Measurements from ENCODE around the gene SFTPB.
A peak's percentile ranks its signal among the peaks of the same experiment; 100 is the strongest.
"Not testable (repeated sequence)": the region's sequence is repeated elsewhere in the genome, so short reads cannot be mapped to it uniquely, and the experiment has no call there.

The SFTPB gene

DNA sequence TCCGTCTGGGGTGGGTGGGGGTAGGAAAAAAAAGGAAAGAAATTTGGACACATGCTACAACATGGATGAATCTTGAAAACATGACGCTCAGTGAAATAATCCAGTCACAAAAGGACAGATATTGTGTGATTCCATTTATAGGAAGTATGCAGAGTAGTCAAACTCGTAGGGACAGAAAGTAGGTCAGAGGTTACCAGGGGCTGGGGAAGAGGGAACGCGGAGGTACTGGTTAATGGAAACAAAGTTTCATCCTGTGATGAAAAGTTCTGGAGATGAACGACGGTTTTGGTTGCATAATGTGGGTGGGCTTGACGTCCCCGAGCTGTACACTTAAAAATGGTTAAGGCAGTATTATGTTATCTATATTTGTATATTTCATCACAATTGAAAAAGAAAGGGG is 4.5 kb upstream of the SFTPB start:
- no peak overlapping the region for H3K18ac ChIP-seq (ENCODE audit: low read length)
- peaks cover 0 to 14% (median 0%) of the 10 kb centered on the region in 3 experiments for H3K27me3 ChIP-seq (ENCODE audit: control insufficient read depth in 3 of 3, insufficient read depth in 3 of 3, low read depth in 1 of 3, low read length in 3 of 3)
- no peaks in the 10 kb centered on the region for H3K4me1 ChIP-seq (ENCODE audit: control insufficient read depth in 2 of 2, insufficient read depth in 1 of 2, low read depth in 1 of 2, low read length in 2 of 2)
- no peak overlapping the region for H2BK12ac ChIP-seq (ENCODE audit: low read length)
- H3K4me3 ChIP-seq (ENCODE audit: low read length in 2 of 2): no peak overlapping the region
- no peak overlapping the region for H2BK15ac ChIP-seq (ENCODE audit: low read length)
- H3K4ac ChIP-seq (ENCODE audit: low read length): no peak overlapping the region
- no peak overlapping the region for H3K23ac ChIP-seq (ENCODE audit: low read depth, low read length, poor library complexity)
- no peak overlapping the region for H3K4me2 ChIP-seq (ENCODE audit: insufficient read depth, low read length, poor library complexity, severe bottlenecking)
- H4K91ac ChIP-seq (ENCODE audit: low read depth, low read length, poor library complexity): no peak overlapping the region
- H2AK5ac ChIP-seq (ENCODE audit: low read depth, low read length): no peak overlapping the region
- H4K8ac ChIP-seq (ENCODE audit: low read depth, low read length): no peak overlapping the region
- no CpG with 5 or more reads among the region's 9 CpGs for WGBS, 2 donors (ENCODE audit: extremely low coverage in 2 of 2, insufficient read length in 2 of 2, insufficient replicate concordance in 1 of 2)
- H2AFZ ChIP-seq (ENCODE audit: low read length): no peak overlapping the region
- no peaks in the 10 kb centered on the region for H3K79me1 ChIP-seq (ENCODE audit: low read depth, low read length)
- no peaks in the 10 kb centered on the region for H3K9me3 ChIP-seq (replicated peaks in 1 of 2; ENCODE audit: control insufficient read depth in 2 of 2, insufficient read depth in 1 of 2, low read depth in 1 of 2, low read length in 2 of 2)
- H2BK120ac ChIP-seq (ENCODE audit: low read depth, low read length): no peak overlapping the region
- H2BK5ac ChIP-seq (ENCODE audit: low read length): no peak overlapping the region
- no peaks in the 10 kb centered on the region for H3K36me3 ChIP-seq (replicated peaks in 1 of 2; ENCODE audit: control insufficient read depth in 2 of 2, insufficient read depth in 2 of 2, low read length in 2 of 2)
- H3K9ac ChIP-seq (ENCODE audit: low read depth, low read length, poor library complexity): no peak overlapping the region
- H3K27ac ChIP-seq (replicated peaks; ENCODE audit: low read length): no peak overlapping the region
- DNase-seq (ENCODE audit: low spot score): no peak
- H3K14ac ChIP-seq (ENCODE audit: low read length): no peak overlapping the region

DNA sequence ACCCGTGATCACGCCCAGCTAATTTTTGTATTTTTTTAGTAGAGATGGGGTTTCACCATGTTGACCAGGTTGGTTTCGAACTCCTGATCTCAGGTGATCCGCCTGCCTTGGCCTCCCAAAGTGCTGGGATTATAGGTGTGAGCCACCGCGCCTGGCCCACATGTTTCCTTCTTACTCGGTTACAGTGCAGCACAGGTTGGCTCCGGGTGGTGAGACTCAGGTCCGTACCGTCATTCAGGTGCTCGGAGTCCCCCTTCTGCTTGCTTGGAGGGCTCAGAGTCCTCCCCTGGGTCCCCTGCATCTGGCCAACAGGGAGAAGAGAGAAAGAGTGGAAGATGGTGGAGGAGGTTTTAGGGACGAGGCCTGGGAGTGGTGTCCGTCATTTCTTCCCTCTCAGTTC is 2.4 kb upstream of the SFTPB start:
- no CpG with 5 or more reads among the region's 13 CpGs for WGBS, 2 donors (ENCODE audit: extremely low coverage in 2 of 2, insufficient read length in 2 of 2, insufficient replicate concordance in 1 of 2)
- not testable (repeated sequence) for H3K9ac ChIP-seq (ENCODE audit: low read depth, low read length, poor library complexity)

DNA sequence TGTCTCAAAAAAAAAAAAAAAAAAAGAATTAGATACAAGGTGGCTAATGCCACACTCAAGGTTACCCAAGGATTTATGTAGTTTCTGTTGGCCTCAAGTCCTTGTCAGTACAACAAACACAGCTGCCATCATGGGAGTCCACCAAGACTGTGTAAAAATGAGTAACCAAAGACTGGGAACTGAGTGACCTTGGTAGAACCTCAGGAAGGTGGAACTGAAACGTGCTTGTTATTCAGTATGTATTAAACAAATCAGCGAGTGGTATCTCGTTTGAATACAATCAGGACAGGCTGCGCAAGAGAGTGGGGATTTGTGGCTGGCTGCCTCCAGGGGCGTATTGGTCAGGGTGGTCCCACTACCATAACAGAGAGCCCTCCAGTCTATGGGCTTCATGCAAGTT is 1.6 kb upstream of the SFTPB start:
- Histone ChIP-seq H2BK15ac (ENCODE audit: low read length) (no peak overlapping the region), H4K91ac (ENCODE audit: low read depth, low read length, poor library complexity) (no peak overlapping the region), H2AFZ (ENCODE audit: low read length) (no peak overlapping the region), H2BK12ac (ENCODE audit: low read length) (no peak overlapping the region), H3K14ac (ENCODE audit: low read length) (no peak overlapping the region), H3K36me3 (replicated peaks in 1 of 2; ENCODE audit: control insufficient read depth in 2 of 2, insufficient read depth in 2 of 2, low read length in 2 of 2) (no peaks in the 10 kb centered on the region), H3K9ac (ENCODE audit: low read depth, low read length, poor library complexity) (no peak overlapping the region), H3K4ac (ENCODE audit: low read length) (no peak overlapping the region), H3K27me3 (ENCODE audit: control insufficient read depth in 3 of 3, insufficient read depth in 3 of 3, low read depth in 1 of 3, low read length in 3 of 3) (peaks cover 0 to 7% (median 0%) of the 10 kb centered on the region in 3 experiments), H2AK5ac (ENCODE audit: low read depth, low read length) (no peak overlapping the region), H2BK120ac (ENCODE audit: low read depth, low read length) (no peak overlapping the region), H3K18ac (ENCODE audit: low read length) (no peak overlapping the region), H3K4me2 (ENCODE audit: insufficient read depth, low read length, poor library complexity, severe bottlenecking) (no peak overlapping the region), H3K27ac (replicated peaks; ENCODE audit: low read length) (no peak overlapping the region), H3K79me1 (ENCODE audit: low read depth, low read length) (no peaks in the 10 kb centered on the region), H4K8ac (ENCODE audit: low read depth, low read length) (no peak overlapping the region), H3K4me1 (ENCODE audit: control insufficient read depth in 2 of 2, insufficient read depth in 1 of 2, low read depth in 1 of 2, low read length in 2 of 2) (no peaks in the 10 kb centered on the region), H2BK5ac (ENCODE audit: low read length) (no peak overlapping the region), H3K23ac (ENCODE audit: low read depth, low read length, poor library complexity) (no peak overlapping the region), H3K9me3 (replicated peaks in 1 of 2; ENCODE audit: control insufficient read depth in 2 of 2, insufficient read depth in 1 of 2, low read depth in 1 of 2, low read length in 2 of 2) (no peaks in the 10 kb centered on the region), H3K4me3 (ENCODE audit: low read length in 2 of 2) (no peak overlapping the region)
- no CpG with 5 or more reads among the region's 5 CpGs for WGBS, 2 donors (ENCODE audit: extremely low coverage in 2 of 2, insufficient read length in 2 of 2, insufficient replicate concordance in 1 of 2)
- no peak for DNase-seq (ENCODE audit: low spot score)

More for the DNA sequence above, 2.4 kb upstream of the SFTPB start:
- H2BK12ac ChIP-seq (ENCODE audit: low read length); H2BK5ac ChIP-seq (ENCODE audit: low read length); H2BK15ac ChIP-seq (ENCODE audit: low read length); H3K4me1 ChIP-seq (ENCODE audit: control insufficient read depth in 2 of 2, insufficient read depth in 1 of 2, low read depth in 1 of 2, low read length in 2 of 2); H3K18ac ChIP-seq (ENCODE audit: low read length); H2BK120ac ChIP-seq (ENCODE audit: low read depth, low read length); H3K4me3 ChIP-seq (ENCODE audit: low read length in 2 of 2); H3K23ac ChIP-seq (ENCODE audit: low read depth, low read length, poor library complexity); H3K4me2 ChIP-seq (ENCODE audit: insufficient read depth, low read length, poor library complexity, severe bottlenecking); H3K4ac ChIP-seq (ENCODE audit: low read length); H3K79me1 ChIP-seq (ENCODE audit: low read depth, low read length); H3K27ac ChIP-seq (replicated peaks; ENCODE audit: low read length); H4K8ac ChIP-seq (ENCODE audit: low read depth, low read length); H3K36me3 ChIP-seq (replicated peaks in 1 of 2; ENCODE audit: control insufficient read depth in 2 of 2, insufficient read depth in 2 of 2, low read length in 2 of 2); H3K14ac ChIP-seq (ENCODE audit: low read length); H4K91ac ChIP-seq (ENCODE audit: low read depth, low read length, poor library complexity); DNase-seq (ENCODE audit: low spot score); H3K9me3 ChIP-seq (replicated peaks in 1 of 2; ENCODE audit: control insufficient read depth in 2 of 2, insufficient read depth in 1 of 2, low read depth in 1 of 2, low read length in 2 of 2); H2AFZ ChIP-seq (ENCODE audit: low read length): not testable (repeated sequence)
- Histone ChIP-seq H2AK5ac (ENCODE audit: low read depth, low read length) (peak overlapping the region; percentile 72), H3K27me3 (ENCODE audit: control insufficient read depth in 3 of 3, insufficient read depth in 3 of 3, low read depth in 1 of 3, low read length in 3 of 3) (peaks cover 0 to 13% (median 0%) of the 10 kb centered on the region in 3 experiments)

DNA sequence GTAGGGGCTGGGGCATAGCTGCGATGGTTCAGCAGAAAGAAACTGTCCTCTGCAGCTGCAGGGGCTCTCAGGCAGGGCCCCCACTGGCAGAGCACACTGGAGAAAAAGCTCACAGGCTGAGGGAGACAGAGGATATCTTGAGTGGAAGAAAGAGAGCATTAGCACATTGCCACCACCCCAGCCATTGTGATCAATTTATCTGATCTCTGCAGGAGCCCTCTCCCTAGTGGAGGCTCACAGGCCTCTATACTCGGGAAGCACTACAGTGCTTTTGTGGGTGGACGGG is 801 bp upstream of the SFTPB start:
- Histone ChIP-seq H2BK5ac (ENCODE audit: low read length) (no peak overlapping the region), H3K4ac (ENCODE audit: low read length) (no peak overlapping the region), H3K27me3 (ENCODE audit: control insufficient read depth in 3 of 3, insufficient read depth in 3 of 3, low read depth in 1 of 3, low read length in 3 of 3) (peaks cover 0 to 4% (median 0%) of the 10 kb centered on the region in 3 experiments), H3K18ac (ENCODE audit: low read length) (no peak overlapping the region), H4K8ac (ENCODE audit: low read depth, low read length) (no peak overlapping the region), H3K23ac (ENCODE audit: low read depth, low read length, poor library complexity) (no peak overlapping the region), H3K9ac (ENCODE audit: low read depth, low read length, poor library complexity) (no peak overlapping the region), H3K27ac (replicated peaks; ENCODE audit: low read length) (no peak overlapping the region), H3K79me1 (ENCODE audit: low read depth, low read length) (no peaks in the 10 kb centered on the region), H3K4me1 (ENCODE audit: control insufficient read depth in 2 of 2, insufficient read depth in 1 of 2, low read depth in 1 of 2, low read length in 2 of 2) (no peaks in the 10 kb centered on the region), H3K14ac (ENCODE audit: low read length) (no peak overlapping the region), H2AFZ (ENCODE audit: low read length) (no peak overlapping the region), H2BK120ac (ENCODE audit: low read depth, low read length) (no peak overlapping the region), H3K4me3 (ENCODE audit: low read length in 2 of 2) (no peak overlapping the region), H3K9me3 (replicated peaks in 1 of 2; ENCODE audit: control insufficient read depth in 2 of 2, insufficient read depth in 1 of 2, low read depth in 1 of 2, low read length in 2 of 2) (no peaks in the 10 kb centered on the region), H2BK15ac (ENCODE audit: low read length) (no peak overlapping the region), H3K36me3 (replicated peaks in 1 of 2; ENCODE audit: control insufficient read depth in 2 of 2, insufficient read depth in 2 of 2, low read length in 2 of 2) (no peaks in the 10 kb centered on the region), H2AK5ac (ENCODE audit: low read depth, low read length) (no peak overlapping the region), H3K4me2 (ENCODE audit: insufficient read depth, low read length, poor library complexity, severe bottlenecking) (no peak overlapping the region), H4K91ac (ENCODE audit: low read depth, low read length, poor library complexity) (no peak overlapping the region), H2BK12ac (ENCODE audit: low read length) (no peak overlapping the region)
- DNase-seq (ENCODE audit: low spot score): no peak
- no CpG with 5 or more reads among the region's 3 CpGs for WGBS, 2 donors (ENCODE audit: extremely low coverage in 2 of 2, insufficient read length in 2 of 2, insufficient replicate concordance in 1 of 2)
